DND-41 (cell line): ENCODE data around the gene KASH5.

ENCODE experiments used
- CTCF ChIP-seq: IDR thresholded peaks from 2 replicates; pipeline ENCODE4 v1.5.1; 2012; ENCODE audit warnings: borderline replicate concordance, low read length, moderate library complexity, mild to moderate bottlenecking; ENCODE audit not compliant: poor library complexity, severe bottlenecking; ENCODE audit errors: extremely low read depth
- EZH2 ChIP-seq: IDR thresholded peaks from 3 replicates; pipeline ENCODE4 v1.6.1; 2012; ENCODE audit warnings: borderline replicate concordance, low read depth, mild to moderate bottlenecking, moderate library complexity, low read length, inconsistent platforms; ENCODE audit not compliant: severe bottlenecking

GRCh38 chr19:49396738-49397505, 8.9 kb downstream of the KASH5 start:
- TF ChIP-seq CTCF, result no peak
- no peak for TF ChIP-seq EZH2
